HL-60/S4 (cell line): Measurements from ENCODE around the gene FES.
"Not testable (repeated sequence)": the region's sequence is repeated elsewhere in the genome, so short reads cannot be mapped to it uniquely, and the experiment has no call there.

Experiments used
- in situ Hi-C: fragments of 300-500 bp; cut with MboI; formaldehyde crosslinking; loops from 2 replicates; pipeline ENCODE4 v1.14.3; 2022; ENCODE audit warnings: low sequenced_read_pairs

FES gene

DNA sequence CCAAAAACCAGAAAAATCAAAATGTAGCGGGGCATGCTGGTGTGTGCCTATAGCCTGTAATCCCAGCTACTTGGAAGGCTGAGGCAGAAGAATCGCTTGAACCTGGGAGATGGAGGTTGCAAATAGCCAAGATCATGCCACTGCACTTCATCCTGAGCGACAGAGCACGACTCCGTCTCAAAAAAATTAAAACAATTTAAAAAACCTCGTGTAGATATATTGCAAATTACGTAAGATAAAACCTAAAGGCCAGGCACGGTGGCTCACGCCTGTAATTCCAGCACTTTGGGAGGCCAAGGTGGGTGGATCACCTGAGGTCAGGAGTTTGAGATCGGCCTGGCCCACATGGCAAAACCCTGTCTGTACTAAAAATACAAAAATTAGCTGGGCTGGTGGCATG is 42.5 kb downstream of the FES start:
- in situ Hi-C loops: not testable (repeated sequence)

DNA sequence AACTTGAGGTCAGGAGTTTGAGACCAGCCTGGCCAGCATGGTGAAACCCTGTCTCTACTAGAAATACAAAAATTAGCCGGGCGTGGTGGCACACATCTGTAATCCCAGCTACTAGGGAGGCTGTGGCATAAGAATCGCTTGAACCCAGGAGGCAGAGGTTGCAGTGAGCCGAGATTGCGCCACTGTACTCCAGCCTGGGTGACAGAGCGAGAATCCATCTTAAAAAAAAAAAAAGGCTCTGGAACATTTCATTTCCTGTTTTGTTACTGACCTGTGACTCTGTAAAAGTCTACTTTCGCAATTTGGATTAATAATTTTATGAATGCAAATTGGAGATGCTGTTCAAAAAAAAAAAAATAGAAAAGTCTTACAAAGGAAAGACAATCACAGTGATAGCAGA is 43.8 kb downstream of the FES start:
- in situ Hi-C loops: not testable (repeated sequence)

DNA sequence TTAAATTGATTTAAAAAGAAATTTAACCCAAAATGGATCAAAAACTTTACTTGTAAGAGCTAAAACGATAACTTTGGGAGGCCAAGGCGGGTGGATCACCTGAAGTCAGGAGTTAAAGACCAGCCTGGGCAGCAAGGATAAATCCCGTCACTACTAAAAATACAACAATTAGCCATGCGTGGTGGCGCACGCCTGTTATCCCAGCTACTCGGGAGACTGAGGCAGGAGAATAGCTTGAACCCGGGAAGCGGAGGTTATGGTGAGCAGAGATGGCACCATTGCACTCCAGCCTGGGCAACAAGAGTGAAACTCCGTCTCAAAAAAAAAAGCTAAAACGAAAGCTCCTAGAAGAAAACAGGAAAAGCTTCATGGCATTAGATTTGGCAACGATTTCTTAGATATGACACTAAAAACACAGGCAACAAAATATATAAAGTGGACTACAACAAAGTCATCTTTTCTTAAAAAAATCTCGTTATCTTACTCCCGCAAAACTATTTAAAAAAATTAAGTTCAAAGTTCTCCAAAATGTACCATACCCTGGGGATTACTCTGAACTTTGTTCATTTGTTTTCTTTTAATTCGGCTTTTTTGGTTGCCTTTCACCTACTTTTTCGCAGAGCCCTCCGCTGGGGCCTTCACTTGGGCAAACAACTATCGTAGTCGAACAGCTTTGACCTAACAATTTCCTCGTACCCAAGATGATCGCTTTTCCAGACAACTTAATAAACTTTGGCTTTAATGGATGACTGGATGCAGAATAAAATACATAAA is 45.1 kb downstream of the FES start:
- in situ Hi-C loops: no loop called here

DNA sequence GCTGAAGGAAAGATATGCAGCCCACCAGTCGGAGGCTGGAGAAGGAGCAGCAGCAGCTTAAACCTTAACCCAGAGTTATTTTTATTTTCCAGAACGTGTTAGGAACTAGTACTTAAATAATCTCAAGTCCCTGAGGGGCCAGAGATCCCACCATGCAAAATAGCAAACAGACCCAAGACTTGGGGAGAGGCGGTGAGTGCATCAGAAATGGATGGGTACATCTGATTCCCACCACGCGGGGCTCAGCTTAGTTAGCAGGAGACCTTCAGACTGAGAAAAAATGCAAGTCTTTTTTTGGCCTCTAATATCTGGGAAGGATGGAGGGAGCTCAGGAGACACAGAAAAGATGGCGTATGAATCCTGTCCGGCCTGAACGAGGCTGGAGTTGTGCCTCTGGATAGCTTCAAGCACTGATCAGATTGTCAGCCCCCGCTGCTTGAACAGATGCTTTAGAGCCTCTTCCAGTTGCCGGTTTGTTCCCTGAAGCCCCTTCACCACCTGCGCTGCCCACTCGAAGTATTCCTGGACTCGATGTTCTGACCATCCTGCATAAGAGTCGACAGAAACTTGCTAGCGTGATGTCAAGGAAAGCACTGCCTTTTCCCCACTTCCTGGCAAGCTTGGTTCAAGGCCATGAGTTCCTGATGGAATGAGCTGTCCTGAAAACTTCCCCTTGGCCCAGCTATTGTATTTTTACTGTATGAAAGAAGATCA is 46.7 kb downstream of the FES start:
- in situ Hi-C loops: no loop called here

DNA sequence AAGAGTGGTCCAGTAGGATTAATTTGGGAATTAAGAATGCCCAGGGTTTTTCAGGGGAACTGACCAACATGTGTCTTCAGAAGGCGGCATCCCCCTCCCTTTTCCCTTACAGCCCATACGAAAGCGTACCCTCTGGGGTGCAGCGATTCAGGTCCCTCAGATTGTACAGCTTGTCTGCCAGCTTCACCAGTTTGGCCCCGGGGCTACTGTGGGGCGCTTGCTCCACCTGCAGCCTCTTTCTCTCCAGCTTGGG is 47.2 kb downstream of the FES start:
- in situ Hi-C loops: no loop called here

DNA sequence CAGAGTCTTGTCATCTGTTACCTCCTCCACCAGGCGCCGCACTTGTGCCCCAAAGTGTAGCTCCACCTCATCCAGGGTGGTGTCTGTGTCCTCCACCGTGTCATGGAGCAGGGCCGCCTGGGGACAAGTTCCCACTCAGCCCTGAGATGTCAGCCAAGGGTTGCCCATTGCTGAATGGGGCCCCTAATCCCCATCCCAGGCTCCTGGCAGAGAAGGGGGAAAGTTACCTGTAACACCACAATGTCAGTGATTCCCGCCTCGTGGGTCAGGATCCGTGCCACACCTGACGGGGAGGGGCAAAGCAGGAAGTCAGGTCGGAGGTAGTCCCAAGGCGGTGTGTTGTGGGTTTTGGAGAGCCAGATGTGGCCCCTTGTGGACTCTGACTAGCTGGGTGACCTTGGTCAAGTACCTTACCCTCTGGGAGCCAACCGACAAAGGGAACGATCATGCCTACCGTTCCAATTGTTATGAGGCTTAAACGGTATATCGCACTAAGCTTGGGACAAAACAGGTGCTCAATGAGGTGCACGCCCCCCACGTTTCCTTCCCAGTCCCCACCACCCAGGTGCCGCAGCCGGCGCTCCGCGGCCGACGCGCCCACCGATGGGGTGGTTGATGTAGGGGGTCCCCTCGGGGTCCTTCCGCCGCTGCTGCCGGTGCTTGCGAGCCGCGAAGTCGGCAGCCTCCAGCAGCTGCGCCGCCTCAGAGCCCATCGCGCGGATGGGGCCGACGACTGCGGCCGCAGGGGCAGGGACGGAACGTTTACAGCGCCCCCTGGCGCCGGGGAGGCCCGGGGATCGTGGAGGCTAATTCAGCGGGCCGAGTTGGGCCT is 47.7 kb downstream of the FES start, which contains the start of gene HDDC3:
Gene HDDC3, minus strand, starts transcription at position 722 of the 832 bp plus-strand sequence. Its CDS starts 9 bp downstream, at position 713.
- in situ Hi-C loops: no loop called here

DNA sequence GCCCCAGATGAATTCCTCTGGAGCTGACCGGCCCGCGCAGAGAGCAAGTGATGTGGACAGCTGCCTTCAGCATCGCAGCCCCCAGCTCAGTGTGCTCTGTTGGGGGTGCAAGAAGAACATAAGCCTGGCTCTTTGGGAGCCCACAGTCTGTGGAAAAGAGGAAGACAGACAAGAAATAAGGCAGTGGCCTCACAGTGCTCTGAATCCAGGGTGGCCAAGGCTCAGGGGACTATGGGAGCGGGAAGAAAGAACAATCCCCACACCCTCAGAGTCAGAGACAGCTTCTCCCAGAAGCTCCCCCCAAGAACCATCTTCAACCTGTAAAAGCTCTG is 48.3 kb downstream of the FES start:
- in situ Hi-C loops: no loop called here

DNA sequence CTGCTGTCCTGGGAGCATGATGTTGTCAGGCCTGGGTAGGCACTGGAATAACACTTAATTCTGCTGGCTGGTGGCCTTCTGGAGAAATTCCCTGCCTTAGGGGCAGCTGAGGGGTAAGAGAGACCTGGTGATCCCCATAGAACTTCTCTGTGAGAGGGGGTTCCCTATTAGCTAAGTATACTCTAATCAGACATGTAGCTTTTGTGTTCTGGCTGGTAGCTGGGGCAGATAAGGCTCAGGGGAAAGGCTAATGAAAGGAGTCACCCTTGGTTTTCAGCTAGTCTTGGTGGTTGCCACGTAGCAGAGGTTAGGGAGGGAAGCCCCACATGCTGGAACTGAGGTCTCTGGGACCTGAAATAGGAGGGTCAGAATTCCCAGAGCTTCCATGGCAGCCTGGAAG is 49.0 kb downstream of the FES start:
- in situ Hi-C loops: no loop called here

DNA sequence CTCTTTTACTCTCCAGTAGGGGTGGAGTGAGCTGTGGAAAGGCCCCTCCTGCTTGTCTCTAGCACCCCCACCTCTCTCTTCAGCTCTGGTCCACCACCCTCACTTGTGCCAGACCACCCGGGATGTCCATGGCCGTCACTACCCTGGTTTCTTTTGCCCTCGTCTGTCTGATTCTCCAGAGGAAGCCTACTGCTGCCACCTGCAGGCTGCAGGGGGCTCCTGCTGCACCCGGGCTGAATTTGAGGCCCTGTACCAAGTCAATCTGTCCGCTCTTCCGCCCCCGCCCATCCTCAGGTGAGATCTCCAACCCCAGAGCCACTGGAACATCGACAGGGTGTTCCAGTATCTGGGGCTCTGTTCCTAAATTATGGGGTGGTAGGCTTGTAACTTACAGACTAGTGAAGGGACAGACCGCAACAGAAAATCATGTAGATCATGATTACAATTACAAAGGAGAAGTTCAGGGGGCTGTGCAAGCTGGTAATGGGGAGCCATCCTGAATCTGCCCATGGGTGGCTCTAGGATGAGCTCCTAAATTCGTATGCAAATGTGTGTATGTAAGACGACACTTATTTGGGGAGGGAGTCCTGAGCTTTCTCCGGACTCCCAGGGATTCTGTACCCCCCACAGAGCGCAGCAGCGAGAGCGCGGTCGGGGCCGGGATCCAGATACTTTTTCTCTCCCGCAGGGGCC is 50.1 kb downstream of the FES start:
- in situ Hi-C loops: no loop called here

DNA sequence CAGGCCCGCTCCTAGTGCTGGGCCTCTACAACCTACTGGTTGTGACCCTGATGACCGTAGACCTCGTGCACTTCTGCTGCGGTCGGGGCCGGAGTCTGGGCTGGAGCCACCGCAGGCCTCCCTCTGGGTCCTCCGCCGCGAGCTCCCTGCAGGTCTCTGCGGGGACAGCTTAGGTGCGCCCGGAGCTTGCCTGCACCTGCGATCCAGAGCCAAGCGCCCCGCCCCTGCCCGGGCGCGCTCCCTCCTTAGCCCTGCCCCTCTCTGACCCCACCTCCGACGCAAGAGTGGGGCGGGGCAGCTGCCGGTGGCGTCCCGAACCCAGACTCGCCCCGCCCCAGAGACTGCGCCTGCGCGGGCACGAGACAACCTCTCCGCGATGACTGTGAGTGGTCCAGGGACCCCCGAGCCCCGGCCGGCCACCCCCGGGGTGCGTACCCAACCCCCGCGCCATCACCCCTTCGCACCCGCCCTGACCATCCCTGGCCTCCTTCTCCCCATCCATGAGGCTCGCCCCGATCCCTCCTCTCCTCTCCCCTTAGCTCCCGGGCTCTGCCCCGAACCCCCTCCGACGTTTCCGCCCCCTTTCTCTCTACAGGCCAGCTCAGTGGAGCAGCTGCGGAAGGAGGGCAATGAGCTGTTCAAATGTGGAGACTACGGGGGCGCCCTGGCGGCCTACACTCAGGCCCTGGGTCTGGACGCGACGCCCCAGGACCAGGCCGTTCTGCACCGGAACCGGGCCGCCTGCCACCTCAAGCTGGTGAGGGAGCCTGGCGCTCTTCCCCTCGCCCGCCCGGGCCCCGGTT is 50.8 kb downstream of the FES start, which contains the start of gene UNC45A:
Gene UNC45A, plus strand, starts transcription at position 337 of the 803 bp plus-strand sequence. Its CDS starts 40 bp downstream, at position 377.
- in situ Hi-C loops: no loop called here

DNA sequence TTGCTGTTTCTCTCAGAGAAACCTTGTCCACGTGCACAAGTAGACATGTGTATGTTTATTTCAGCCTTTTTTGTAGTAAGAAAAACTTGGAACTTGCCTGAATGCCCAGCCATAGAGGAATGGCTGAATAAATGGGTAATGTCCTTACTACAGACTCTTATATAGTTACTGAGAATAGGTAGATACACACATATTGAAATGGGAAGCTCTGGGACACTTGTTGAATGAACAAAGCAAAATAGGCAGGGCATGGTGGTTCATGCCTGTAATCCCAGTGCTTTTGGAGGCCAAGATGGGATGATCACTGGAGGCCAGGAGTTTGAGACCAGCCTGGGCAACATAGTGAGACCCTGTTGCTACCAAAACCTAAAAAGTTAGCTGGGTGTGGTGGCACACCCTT is 52.5 kb downstream of the FES start:
- in situ Hi-C loops: no loop called here

DNA sequence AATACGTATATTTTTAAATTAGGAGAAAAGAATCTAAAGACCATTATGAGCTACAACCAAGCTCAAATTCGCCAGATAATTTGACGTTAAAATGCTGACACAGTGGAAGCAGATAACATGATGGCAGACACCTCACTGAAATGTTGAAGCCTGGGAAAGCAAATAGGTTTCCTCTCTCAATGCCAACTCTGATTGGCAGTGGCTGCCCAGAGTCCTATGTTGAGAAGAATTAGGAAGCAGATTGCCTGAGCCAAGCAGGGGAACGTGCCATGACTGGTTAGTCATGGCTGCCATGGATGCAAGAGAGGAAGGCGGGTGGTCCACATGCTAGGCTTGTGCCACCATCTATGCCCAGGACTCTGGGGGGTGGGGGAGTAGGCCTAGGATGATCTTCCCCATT is 54.0 kb downstream of the FES start:
- in situ Hi-C loops: no loop called here

DNA sequence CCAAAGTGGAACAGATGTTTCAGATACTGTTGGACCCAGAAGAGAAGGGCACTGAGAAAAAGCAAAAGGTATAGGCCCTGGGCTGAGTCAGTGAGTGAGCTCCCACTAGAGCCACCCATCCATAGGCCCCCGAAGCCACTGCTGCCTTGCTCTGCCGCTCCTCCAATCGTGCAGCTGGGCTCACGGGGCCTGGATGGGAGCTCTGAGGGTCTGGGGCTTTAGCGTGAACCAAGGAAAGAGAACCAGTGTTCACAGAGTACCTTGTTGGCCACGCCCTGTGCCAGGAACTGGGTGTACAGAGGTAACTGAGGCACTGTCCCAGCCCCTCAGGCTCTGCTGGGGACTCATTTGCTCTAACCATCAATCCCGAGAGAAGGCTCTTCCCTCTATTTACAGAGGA is 55.5 kb downstream of the FES start:
- in situ Hi-C loops: no loop called here

DNA sequence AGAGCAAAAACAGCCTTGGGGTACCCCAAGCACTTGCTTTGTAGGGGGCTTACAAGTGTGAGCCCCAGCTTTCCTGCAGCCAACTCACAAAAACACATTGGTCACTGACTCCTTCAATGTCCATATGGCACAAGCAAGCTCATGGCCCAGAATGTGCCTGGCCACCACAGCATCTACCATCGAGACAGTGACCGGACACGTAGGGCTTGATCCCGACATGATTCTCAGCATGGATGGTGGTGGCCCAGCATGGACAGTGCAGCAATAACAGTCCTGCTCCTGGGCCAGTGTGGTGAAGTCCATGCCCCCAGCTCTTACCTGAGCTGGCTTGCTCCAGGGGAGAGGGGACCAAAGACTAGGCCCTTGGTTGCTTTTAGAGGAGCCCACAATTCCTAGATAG is 56.7 kb downstream of the FES start:
- in situ Hi-C loops: no loop called here

DNA sequence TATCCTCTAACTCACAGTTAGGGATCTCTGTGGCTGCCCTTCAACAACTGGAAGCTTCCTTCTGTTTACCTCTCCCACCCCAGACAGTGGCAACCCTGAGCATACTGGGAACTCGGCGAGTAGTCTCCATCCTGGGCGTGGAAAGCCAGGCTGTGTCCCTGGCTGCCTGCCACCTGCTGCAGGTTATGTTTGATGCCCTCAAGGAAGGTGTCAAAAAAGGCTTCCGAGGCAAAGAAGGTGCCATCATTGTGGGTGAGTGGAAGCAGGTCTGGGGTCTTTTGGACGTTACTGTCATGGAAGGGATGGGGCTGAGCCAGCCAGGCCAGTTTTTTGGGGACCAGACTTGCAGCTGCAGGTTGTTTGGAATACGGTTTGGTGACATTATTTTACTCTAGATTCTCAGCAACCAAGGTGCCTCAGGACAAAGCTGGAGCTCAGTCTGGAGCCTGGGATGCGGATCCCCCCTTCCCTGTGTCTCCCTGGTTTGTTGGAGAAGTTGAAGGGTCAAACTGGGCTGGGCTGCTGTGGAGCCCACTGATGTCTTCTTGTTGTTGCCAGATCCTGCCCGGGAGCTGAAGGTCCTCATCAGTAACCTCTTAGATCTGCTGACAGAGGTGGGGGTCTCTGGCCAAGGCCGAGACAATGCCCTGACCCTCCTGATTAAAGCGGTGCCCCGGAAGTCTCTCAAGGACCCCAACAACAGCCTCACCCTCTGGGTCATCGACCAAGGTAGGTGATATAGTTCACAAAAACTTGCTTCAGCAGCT is 58.2 kb downstream of the FES start:
- in situ Hi-C loops: no loop called here

DNA sequence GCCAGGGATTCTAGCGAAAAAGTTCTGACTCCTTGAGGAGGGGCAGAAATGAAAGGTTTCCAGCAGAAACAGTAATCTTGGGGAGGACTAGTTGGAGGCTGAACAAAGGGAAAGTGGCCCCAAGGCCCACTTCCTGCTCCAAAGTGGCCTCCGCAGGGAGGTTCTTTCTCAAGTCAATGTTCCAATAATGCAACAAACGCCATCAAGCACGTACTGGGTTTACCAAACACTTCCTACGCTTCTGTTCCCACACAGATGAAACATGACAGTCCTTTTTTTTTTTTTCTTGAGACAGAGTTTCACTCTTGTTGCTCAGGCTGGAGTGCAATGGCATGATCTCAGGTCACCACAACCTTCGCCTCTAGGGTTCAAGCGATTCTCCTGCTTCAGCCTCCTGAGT is 60.8 kb downstream of the FES start:
- in situ Hi-C loops: no loop called here
